SK-N-SH (cell line): ENCODE measurements around the gene MRPL55.

Experiments
- CTCF ChIP-seq: fragments of 200-600 bp; sonication (generic); IDR thresholded peaks from 2 replicates; pipeline ENCODE4 v1.6.1; 2017; ENCODE audit warnings: antibody characterized with exemption, mild to moderate bottlenecking, moderate library complexity
- EZH2phosphoT487 ChIP-seq: fragments of 200-600 bp; sonication (generic); IDR thresholded peaks from 2 replicates; pipeline ENCODE4 v1.6.1; 2017; ENCODE audit warnings: low read depth, mixed run types, mild to moderate bottlenecking, antibody characterized with exemption, moderate library complexity, borderline replicate concordance
- FOXM1 ChIP-seq: IDR thresholded peaks from 2 replicates; pipeline ENCODE4 v1.4.0; 2012; ENCODE audit warnings: low read depth, mild to moderate bottlenecking
- NRF1 ChIP-seq: IDR thresholded peaks from 2 replicates; pipeline ENCODE4 v1.6.1; 2012; ENCODE audit warnings: low read depth, mild to moderate bottlenecking, low read length
- SIN3A ChIP-seq: IDR thresholded peaks from 2 replicates; pipeline ENCODE4 v1.6.1; 2012; ENCODE audit warnings: low read depth, mild to moderate bottlenecking, low read length, moderate library complexity, borderline replicate concordance
- TAF1 ChIP-seq: IDR thresholded peaks from 2 replicates; pipeline ENCODE4 v1.6.1; 2012; ENCODE audit warnings: low read depth, mild to moderate bottlenecking, low read length, moderate library complexity, borderline replicate concordance
- TCF12 ChIP-seq: IDR thresholded peaks from 2 replicates; pipeline ENCODE4 v1.4.0; 2012
- YY1 ChIP-seq: IDR thresholded peaks from 2 replicates; pipeline ENCODE4 v1.4.0; 2012; ENCODE audit warnings: low read depth, mild to moderate bottlenecking
- TF ChIP-seq, protein P1 (sequence below): IDR thresholded peaks from 2 replicates; pipeline ENCODE4 v1.4.0; 2012; ENCODE audit warnings: low read depth
- TF ChIP-seq, protein P2 (sequence below): fragments of 150-350 bp; IDR thresholded peaks from 2 replicates; pipeline ENCODE4 v1.6.1; 2017; ENCODE audit warnings: antibody characterized with exemption, low read length, low read depth, borderline replicate concordance
- TF ChIP-seq, protein P3 (sequence below): IDR thresholded peaks from 2 replicates; pipeline ENCODE4 v1.6.1; 2012; ENCODE audit warnings: mild to moderate bottlenecking, low read depth, low read length, moderate library complexity

GRCh38 chr1:228144193-228144992, 35.3 kb upstream of the MRPL55 start:
- TF ChIP-seq CTCF (no peak), NRF1 (no peak), YY1 (no peak), EZH2phosphoT487 (no peak), TCF12 (no peak), SIN3A (no peak), FOXM1 (no peak), TAF1 (no peak)
- TF ChIP-seq, protein P1, sequence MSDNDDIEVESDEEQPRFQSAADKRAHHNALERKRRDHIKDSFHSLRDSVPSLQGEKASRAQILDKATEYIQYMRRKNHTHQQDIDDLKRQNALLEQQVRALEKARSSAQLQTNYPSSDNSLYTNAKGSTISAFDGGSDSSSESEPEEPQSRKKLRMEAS, result no peak
- TF ChIP-seq, protein P2, sequence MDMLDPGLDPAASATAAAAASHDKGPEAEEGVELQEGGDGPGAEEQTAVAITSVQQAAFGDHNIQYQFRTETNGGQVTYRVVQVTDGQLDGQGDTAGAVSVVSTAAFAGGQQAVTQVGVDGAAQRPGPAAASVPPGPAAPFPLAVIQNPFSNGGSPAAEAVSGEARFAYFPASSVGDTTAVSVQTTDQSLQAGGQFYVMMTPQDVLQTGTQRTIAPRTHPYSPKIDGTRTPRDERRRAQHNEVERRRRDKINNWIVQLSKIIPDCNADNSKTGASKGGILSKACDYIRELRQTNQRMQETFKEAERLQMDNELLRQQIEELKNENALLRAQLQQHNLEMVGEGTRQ, result no peak
- TF ChIP-seq, protein P3, sequence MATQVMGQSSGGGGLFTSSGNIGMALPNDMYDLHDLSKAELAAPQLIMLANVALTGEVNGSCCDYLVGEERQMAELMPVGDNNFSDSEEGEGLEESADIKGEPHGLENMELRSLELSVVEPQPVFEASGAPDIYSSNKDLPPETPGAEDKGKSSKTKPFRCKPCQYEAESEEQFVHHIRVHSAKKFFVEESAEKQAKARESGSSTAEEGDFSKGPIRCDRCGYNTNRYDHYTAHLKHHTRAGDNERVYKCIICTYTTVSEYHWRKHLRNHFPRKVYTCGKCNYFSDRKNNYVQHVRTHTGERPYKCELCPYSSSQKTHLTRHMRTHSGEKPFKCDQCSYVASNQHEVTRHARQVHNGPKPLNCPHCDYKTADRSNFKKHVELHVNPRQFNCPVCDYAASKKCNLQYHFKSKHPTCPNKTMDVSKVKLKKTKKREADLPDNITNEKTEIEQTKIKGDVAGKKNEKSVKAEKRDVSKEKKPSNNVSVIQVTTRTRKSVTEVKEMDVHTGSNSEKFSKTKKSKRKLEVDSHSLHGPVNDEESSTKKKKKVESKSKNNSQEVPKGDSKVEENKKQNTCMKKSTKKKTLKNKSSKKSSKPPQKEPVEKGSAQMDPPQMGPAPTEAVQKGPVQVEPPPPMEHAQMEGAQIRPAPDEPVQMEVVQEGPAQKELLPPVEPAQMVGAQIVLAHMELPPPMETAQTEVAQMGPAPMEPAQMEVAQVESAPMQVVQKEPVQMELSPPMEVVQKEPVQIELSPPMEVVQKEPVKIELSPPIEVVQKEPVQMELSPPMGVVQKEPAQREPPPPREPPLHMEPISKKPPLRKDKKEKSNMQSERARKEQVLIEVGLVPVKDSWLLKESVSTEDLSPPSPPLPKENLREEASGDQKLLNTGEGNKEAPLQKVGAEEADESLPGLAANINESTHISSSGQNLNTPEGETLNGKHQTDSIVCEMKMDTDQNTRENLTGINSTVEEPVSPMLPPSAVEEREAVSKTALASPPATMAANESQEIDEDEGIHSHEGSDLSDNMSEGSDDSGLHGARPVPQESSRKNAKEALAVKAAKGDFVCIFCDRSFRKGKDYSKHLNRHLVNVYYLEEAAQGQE, result no peak
